GM18861 (cell line): ENCODE measurements around the gene CAMK4.

Experiments used
- ATAC-seq: cut with Tn5 transposase; IDR thresholded peaks from one replicate; pipeline ENCODE4 v1.9.1; 2021; ENCODE audit not compliant: unreplicated experiment

The CAMK4 gene

DNA sequence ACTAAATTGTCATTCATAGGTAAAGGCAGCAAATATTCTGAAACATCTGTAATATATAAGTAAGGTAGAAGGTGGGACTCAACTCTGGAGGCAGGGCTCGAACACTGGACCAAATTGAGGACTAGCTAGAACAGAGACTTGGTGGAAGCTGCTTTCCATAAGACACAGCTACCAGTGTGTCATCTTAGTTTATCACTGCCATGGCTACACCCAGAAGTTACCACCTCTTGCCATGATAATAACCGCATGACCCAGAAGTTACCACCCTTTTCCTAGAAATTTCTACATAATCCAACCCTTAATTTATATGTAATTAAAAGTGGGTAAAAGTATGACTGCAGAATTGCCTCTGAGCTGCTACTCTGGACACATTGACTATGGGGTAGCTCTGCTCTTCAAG, 188.4 kb downstream of the CAMK4 start:
- ATAC-seq = no peak

GRCh38 chr5:111415053-111415452, 190.9 kb downstream of the CAMK4 start:
- no peak for ATAC-seq

- no peak for ATAC-seq
Observed at GRCh38 chr5:111422245-111422644, 198.1 kb downstream of the CAMK4 start.

GRCh38 chr5:111422747-111423720, 198.8 kb downstream of the CAMK4 start:
- no peak for ATAC-seq

DNA sequence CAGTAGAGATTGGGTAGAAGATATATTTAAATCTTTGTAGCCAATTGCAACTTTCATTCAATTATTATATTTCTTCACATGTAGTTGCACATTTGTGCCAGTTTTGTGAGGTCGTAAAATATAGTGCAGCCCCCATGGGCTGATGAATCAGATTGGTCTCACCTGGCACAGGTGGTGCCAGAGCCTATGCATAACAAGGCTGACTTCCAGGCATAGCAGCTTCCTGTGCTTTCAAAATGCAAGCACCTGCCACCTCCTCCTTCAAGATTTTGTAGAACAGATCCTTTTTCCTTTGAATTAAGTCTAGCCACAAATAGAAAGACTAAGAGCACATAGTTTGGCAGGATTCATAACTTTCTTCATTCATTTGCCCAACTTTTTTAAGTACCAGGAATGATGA, 201.0 kb downstream of the CAMK4 start:
- ATAC-seq = no peak

DNA sequence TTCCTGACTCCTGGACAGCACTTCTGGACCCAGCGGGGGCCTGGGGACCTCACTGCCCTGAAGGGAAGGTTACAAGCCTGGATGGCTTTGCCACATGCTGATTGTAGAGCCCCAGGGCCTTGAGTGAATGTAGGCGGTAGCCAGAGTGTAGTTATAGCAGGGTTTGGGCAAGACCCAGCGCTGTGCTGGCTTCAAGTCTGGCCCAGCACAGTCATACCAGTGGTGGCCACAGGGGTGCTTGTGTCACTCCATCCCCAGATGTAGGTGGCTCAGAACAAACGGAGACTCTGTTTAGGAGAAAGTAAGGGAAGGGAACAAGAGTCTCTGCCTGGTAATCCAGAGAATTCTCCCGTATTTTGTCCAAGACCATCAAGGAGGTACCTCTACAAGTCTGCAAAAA, 203.6 kb downstream of the CAMK4 start:
- ATAC-seq = no peak

DNA sequence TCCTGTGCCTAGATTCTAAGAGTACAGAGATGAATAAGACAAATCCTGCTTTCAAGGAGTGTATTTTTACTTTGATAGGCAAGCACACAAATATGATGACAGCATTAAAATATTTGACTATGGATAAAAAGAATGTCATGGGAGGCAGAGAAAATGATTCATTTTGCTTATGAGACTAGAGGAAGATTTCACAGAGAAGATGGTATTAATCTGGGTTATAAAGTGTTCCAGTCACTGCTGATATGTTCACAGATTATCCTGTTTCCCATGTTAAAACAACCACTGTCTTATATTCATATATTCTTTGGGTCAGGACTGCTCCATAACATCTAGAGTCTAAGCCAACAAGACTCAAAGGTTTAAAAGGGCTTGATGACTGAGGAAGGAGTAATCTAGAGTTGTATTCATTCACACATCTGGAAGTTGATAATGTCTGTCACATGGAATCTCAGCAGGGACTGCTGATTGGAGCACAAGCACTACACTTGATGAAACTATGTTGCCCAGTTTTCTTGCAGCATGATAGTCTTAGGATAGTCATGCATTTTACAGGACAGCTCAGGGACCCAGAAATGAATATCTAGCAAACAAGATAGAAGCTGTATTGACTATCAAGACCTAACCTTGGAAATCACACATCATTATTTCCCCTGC, 208.8 kb downstream of the CAMK4 start:
- no peak for ATAC-seq

DNA sequence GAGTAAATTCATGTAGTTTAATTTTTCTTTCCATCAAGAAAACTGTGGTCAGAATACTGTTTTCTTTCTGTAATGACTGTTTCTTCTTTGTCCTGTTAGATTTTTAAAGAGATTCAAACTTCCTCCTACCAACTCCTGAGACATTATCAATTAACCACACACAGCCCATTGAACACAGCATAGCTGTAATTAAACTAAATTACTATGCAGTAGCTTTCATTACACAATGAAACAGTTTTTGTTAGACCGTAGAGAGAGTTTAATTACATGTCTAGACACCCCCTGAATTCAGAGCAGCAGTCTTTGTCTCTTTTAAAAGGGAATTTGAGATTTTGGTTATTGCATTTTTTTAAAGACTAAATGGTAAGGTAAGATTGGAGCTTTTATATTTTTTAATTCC, 210.6 kb downstream of the CAMK4 start:
- no peak for ATAC-seq

GRCh38 chr5:111439473-111440075, 215.4 kb downstream of the CAMK4 start:
- no peak for ATAC-seq

DNA sequence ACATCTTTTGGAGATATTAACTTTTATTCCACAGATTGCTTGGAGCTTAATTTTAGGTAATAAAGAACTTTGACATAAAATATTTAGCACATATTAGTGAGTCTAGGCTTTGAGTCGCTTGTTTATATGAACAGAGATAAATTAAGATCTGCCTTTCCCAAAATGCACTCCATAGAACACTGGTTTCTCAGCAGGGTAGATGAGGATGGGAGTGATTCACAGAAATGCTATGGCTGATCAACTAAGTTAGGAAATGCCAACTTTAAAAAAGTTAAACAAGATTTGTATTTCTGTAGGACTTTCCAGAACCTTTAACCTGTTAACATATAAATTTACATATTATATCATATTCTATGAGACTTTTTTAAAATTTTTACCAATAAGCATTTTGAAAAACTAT, 222.9 kb downstream of the CAMK4 start:
- ATAC-seq = no peak

DNA sequence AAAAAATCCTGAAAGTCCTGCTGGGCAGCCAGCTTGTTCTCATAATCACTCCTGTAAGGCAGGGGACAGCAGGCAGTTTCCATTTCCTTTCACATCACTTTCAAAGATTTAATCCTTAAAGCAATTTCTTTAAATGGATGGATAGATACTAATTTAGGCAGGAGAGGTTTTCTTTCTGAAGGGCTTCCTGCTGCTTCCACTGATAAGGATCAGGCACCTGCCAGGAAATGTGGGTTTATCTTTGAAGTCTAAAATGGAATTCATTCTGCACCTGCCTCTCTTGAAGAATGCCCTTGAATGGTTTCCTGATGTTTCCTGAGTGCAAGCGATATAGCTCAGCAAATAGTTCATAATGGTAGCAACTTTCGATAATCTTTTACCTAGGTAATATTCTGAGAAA, 223.6 kb downstream of the CAMK4 start:
- ATAC-seq = no peak

- no peak for ATAC-seq
Observed at GRCh38 chr5:111453295-111453694, 229.1 kb downstream of the CAMK4 start.

GRCh38 chr5:111453747-111454146, 229.6 kb downstream of the CAMK4 start:
- ATAC-seq = no peak

DNA sequence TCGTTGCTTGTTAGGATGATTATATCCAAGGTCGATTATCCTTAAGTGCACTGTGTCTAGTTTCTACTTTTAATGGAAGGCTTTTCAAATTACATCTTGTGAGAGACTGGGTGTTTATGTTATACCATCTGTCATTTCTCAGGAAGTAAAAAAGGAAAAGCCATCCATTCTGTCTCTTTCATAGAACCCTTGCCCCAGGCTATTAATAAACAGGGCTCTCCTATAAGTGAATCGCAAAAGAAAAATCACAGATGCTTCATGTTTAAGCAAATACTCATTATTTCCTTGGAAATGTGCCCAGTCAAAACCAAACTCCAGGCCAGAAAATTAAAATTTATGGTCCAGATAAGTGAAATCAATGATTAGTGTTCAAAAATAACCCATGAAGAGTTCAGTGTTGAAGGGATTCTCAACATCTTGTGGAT, 230.0 kb downstream of the CAMK4 start:
- no peak for ATAC-seq

- ATAC-seq = no peak
Observed at GRCh38 chr5:111454776-111455175, 230.6 kb downstream of the CAMK4 start.

GRCh38 chr5:111461255-111461671, 237.1 kb downstream of the CAMK4 start:
- no peak for ATAC-seq

DNA sequence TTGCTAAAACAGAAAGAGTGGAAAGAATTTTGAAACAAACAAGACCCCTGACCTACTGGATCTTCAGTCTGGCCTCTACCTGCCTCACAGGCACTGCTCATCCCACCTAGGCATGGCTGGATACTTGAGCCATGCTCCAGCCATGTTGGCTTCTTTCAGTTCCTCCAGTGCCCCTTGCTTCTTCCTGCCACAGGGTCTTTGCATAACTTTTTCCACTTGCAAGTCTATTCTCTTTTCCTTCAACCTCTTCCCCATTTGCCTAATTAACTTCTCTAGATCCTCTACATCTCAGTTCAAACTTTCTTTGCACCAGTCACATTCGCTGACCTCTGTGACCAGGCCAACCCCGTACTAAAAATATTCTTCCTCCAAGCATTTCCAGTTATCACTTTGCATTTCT, 237.8 kb downstream of the CAMK4 start:
- no peak for ATAC-seq

GRCh38 chr5:111463311-111463710, 239.1 kb downstream of the CAMK4 start:
- no peak for ATAC-seq

DNA sequence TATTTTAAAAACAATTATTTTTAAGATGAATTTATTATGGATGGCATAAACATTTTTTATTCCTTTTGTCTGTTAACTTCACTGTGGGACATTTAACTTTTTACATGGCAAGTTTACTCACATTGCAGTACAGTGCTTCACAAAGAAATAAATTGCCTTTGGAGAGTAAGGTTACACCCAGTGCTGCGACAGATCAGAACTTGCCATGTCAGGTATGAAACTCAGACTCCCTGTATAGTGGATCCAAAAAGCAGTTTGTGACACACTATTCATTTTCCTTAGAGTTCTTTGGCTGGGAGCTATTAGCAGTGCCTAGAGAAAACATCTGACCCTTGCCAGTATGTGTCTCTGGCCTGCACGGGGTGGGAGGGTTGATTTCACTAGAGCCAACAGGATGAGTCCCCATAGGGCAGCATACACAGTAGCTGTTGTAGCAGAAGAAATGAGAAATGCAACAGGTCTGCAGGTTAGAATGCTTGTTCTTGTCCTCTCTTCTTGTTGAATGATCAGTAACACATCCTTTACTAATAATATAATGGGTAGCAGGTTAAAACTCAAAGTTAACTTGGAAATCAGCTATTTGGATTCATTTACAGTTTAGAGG, 245.2 kb downstream of the CAMK4 start:
- ATAC-seq = no peak

GRCh38 chr5:111469903-111470302, 245.7 kb downstream of the CAMK4 start:
- no peak for ATAC-seq

GRCh38 chr5:111472096-111472495, 247.9 kb downstream of the CAMK4 start:
- ATAC-seq = no peak
